ENCODE measurements around the gene C4orf54. TPM values are rescaled to one million over a fixed set of nuclear protein-coding genes. Genes with fewer than 3 reads are reported as not detected.

C4orf54 gene
- total RNA-seq, 5 donors from 2014 or later (not counting 1 experiment from before 2014, with no cell fraction given), result not detected

- ChIA-PET CTCF (no interaction called here), POLR2A (no interaction called here)
- Histone ChIP-seq H3K4me3 (ENCODE audit: control insufficient read depth in 1 of 2, extremely low read depth in 1 of 2, low read length in 1 of 2) (no peak overlapping the region), H3K36me3 (ENCODE audit: control insufficient read depth in 2 of 2, extremely low read depth in 1 of 2, insufficient read depth in 1 of 2, low read length in 1 of 2) (no peaks in the 10 kb centered on the region), H3K4me1 (ENCODE audit: control insufficient read depth in 1 of 2, extremely low read depth in 1 of 2, insufficient read depth in 2 of 2, low read length in 2 of 2) (no peaks in the 10 kb centered on the region), H3K9me3 (no peaks in the 10 kb centered on the region), H3K27ac (ENCODE audit: low read length) (no peak overlapping the region), H3K27me3 (replicated peaks in 1 of 2; ENCODE audit: control insufficient read depth in 2 of 2, extremely low read depth in 1 of 2, insufficient read depth in 2 of 2, low read length in 1 of 2) (no peaks in the 10 kb centered on the region)
- peaks cover 8 to 18% of the 10 kb centered on the region in 2 donors for H3K27me3 Mint-ChIP-seq
- H3K36me3 Mint-ChIP-seq, result no peaks in the 10 kb centered on the region
- peaks cover 15 to 29% (median 19%) of the 10 kb centered on the region in 3 donors for H3K9me3 Mint-ChIP-seq
- H3K4me1 Mint-ChIP-seq, result no peaks in the 10 kb centered on the region
- WGBS (ENCODE audit: insufficient coverage), result no CpG with 5 or more reads among the region's 1 CpG
- ATAC-seq (replicated peaks in 1 of 4), result no peak
- no peak overlapping the region for H3K27ac Mint-ChIP-seq
- no peak for DNase-seq
- H3K4me3 Mint-ChIP-seq, result no peak overlapping the region
These were observed 11.5 kb upstream of the C4orf54 start for GRCh38 chr4:99669084-99669483.

GRCh38 chr4:99668472-99668871 is 10.8 kb upstream of the C4orf54 start:
- Mint-ChIP-seq H3K4me3 (no peak overlapping the region), H3K27me3 (peaks cover 10 to 18% of the 10 kb centered on the region in 2 donors), H3K4me1 (no peaks in the 10 kb centered on the region), H3K36me3 (no peaks in the 10 kb centered on the region), H3K27ac (no peak overlapping the region), H3K9me3 (peaks cover 13 to 25% (median 15%) of the 10 kb centered on the region in 3 donors)
- Histone ChIP-seq H3K27me3 (replicated peaks in 1 of 2; ENCODE audit: control insufficient read depth in 2 of 2, extremely low read depth in 1 of 2, insufficient read depth in 2 of 2, low read length in 1 of 2) (no peaks in the 10 kb centered on the region), H3K36me3 (ENCODE audit: control insufficient read depth in 2 of 2, extremely low read depth in 1 of 2, insufficient read depth in 1 of 2, low read length in 1 of 2) (no peaks in the 10 kb centered on the region), H3K4me1 (ENCODE audit: control insufficient read depth in 1 of 2, extremely low read depth in 1 of 2, insufficient read depth in 2 of 2, low read length in 2 of 2) (no peaks in the 10 kb centered on the region), H3K4me3 (ENCODE audit: control insufficient read depth in 1 of 2, extremely low read depth in 1 of 2, low read length in 1 of 2) (no peak overlapping the region), H3K9me3 (no peaks in the 10 kb centered on the region), H3K27ac (ENCODE audit: low read length) (no peak overlapping the region)
- ATAC-seq (replicated peaks in 1 of 4), result no peak
- DNase-seq, result no peak
- POLR2A ChIA-PET, result no interaction called here
- CTCF ChIA-PET, result no interaction called here
- WGBS (ENCODE audit: insufficient coverage), result 25% methylated on average over 1 of the region's 1 CpG

- ChIA-PET POLR2A (no interaction called here), CTCF (no interaction called here)
- H3K9me3 Mint-ChIP-seq, result peaks cover 0 to 5% (median 4%) of the 10 kb centered on the region in 3 donors
- no peaks in the 10 kb centered on the region for H3K4me1 Mint-ChIP-seq
- DNase-seq (no peak), ATAC-seq (replicated peaks in 1 of 4) (no peak)
- H3K4me3 Mint-ChIP-seq, result no peak overlapping the region
- 67% methylated on average over 1 of the region's 1 CpG for WGBS (ENCODE audit: insufficient coverage)
- Histone ChIP-seq H3K9me3 (no peaks in the 10 kb centered on the region), H3K27me3 (replicated peaks in 1 of 2; ENCODE audit: control insufficient read depth in 2 of 2, extremely low read depth in 1 of 2, insufficient read depth in 2 of 2, low read length in 1 of 2) (no peaks in the 10 kb centered on the region), H3K4me3 (ENCODE audit: control insufficient read depth in 1 of 2, extremely low read depth in 1 of 2, low read length in 1 of 2) (no peak overlapping the region), H3K4me1 (ENCODE audit: control insufficient read depth in 1 of 2, extremely low read depth in 1 of 2, insufficient read depth in 2 of 2, low read length in 2 of 2) (no peaks in the 10 kb centered on the region), H3K36me3 (ENCODE audit: control insufficient read depth in 2 of 2, extremely low read depth in 1 of 2, insufficient read depth in 1 of 2, low read length in 1 of 2) (no peaks in the 10 kb centered on the region), H3K27ac (ENCODE audit: low read length) (no peak overlapping the region)
- no peak overlapping the region for H3K27ac Mint-ChIP-seq
- H3K27me3 Mint-ChIP-seq, result peaks cover 21 to 23% of the 10 kb centered on the region in 2 donors
- no peaks in the 10 kb centered on the region for H3K36me3 Mint-ChIP-seq
These were observed 8.4 kb upstream of the C4orf54 start for GRCh38 chr4:99665983-99666382.

- H3K27me3 Mint-ChIP-seq, result peaks cover 16 to 20% of the 10 kb centered on the region in 2 donors
- H3K9me3 Mint-ChIP-seq, result no peaks in the 10 kb centered on the region
- H3K9me3 ChIP-seq, result no peaks in the 10 kb centered on the region
- no peaks in the 10 kb centered on the region for H3K36me3 ChIP-seq (ENCODE audit: control insufficient read depth in 2 of 2, extremely low read depth in 1 of 2, insufficient read depth in 1 of 2, low read length in 1 of 2)
- H3K4me1 ChIP-seq (ENCODE audit: control insufficient read depth in 1 of 2, extremely low read depth in 1 of 2, insufficient read depth in 2 of 2, low read length in 2 of 2), result no peaks in the 10 kb centered on the region
- CTCF ChIA-PET, result no interaction called here
- DNase-seq, result no peak
- no peak overlapping the region for H3K4me3 Mint-ChIP-seq
- no peak for ATAC-seq (replicated peaks in 1 of 4)
- H3K4me1 Mint-ChIP-seq, result no peaks in the 10 kb centered on the region
- no peaks in the 10 kb centered on the region for H3K36me3 Mint-ChIP-seq
- H3K27me3 ChIP-seq (replicated peaks in 1 of 2; ENCODE audit: control insufficient read depth in 2 of 2, extremely low read depth in 1 of 2, insufficient read depth in 2 of 2, low read length in 1 of 2), result no peaks in the 10 kb centered on the region
- H3K27ac Mint-ChIP-seq, result no peak overlapping the region
- POLR2A ChIA-PET, result no interaction called here
- no peak overlapping the region for H3K27ac ChIP-seq (ENCODE audit: low read length)
- no peak overlapping the region for H3K4me3 ChIP-seq (ENCODE audit: control insufficient read depth in 1 of 2, extremely low read depth in 1 of 2, low read length in 1 of 2)
These were observed 7.1 kb upstream of the C4orf54 start for GRCh38 chr4:99664716-99665115.

- DNase-seq (no peak), ATAC-seq (replicated peaks in 1 of 4) (no peak)
- ChIA-PET POLR2A (no interaction called here), CTCF (interaction anchor here in 1 of 2 donors (0.6 kb wide), 1 partner anchor 278 kb away, joined by 3 read pairs; no protein-coding TSS in a partner anchor)
- Mint-ChIP-seq H3K9me3 (no peaks in the 10 kb centered on the region), H3K4me3 (no peak overlapping the region), H3K27me3 (peaks cover 16 to 21% of the 10 kb centered on the region in 2 donors), H3K27ac (no peak overlapping the region), H3K4me1 (no peaks in the 10 kb centered on the region), H3K36me3 (no peaks in the 10 kb centered on the region)
- Histone ChIP-seq H3K36me3 (ENCODE audit: control insufficient read depth in 2 of 2, extremely low read depth in 1 of 2, insufficient read depth in 1 of 2, low read length in 1 of 2) (no peaks in the 10 kb centered on the region), H3K9me3 (no peaks in the 10 kb centered on the region), H3K27ac (ENCODE audit: low read length) (no peak overlapping the region), H3K4me3 (ENCODE audit: control insufficient read depth in 1 of 2, extremely low read depth in 1 of 2, low read length in 1 of 2) (no peak overlapping the region), H3K27me3 (replicated peaks in 1 of 2; ENCODE audit: control insufficient read depth in 2 of 2, extremely low read depth in 1 of 2, insufficient read depth in 2 of 2, low read length in 1 of 2) (no peaks in the 10 kb centered on the region), H3K4me1 (ENCODE audit: control insufficient read depth in 1 of 2, extremely low read depth in 1 of 2, insufficient read depth in 2 of 2, low read length in 2 of 2) (no peaks in the 10 kb centered on the region)
- WGBS (ENCODE audit: insufficient coverage), result no CpG with 5 or more reads among the region's 5 CpGs
These were observed 4.3 kb upstream of the C4orf54 start for GRCh38 chr4:99661907-99662306.

GRCh38 chr4:99658666-99659065 is 1.0 kb upstream of the C4orf54 start:
- peaks cover 15 to 24% of the 10 kb centered on the region in 2 donors for H3K27me3 Mint-ChIP-seq
- ATAC-seq (replicated peaks in 1 of 4), result no peak
- ChIA-PET CTCF (no interaction called here), POLR2A (no interaction called here)
- Histone ChIP-seq H3K9me3 (no peaks in the 10 kb centered on the region), H3K4me1 (ENCODE audit: control insufficient read depth in 1 of 2, extremely low read depth in 1 of 2, insufficient read depth in 2 of 2, low read length in 2 of 2) (no peaks in the 10 kb centered on the region), H3K4me3 (ENCODE audit: control insufficient read depth in 1 of 2, extremely low read depth in 1 of 2, low read length in 1 of 2) (no peak overlapping the region), H3K36me3 (ENCODE audit: control insufficient read depth in 2 of 2, extremely low read depth in 1 of 2, insufficient read depth in 1 of 2, low read length in 1 of 2) (no peaks in the 10 kb centered on the region), H3K27ac (ENCODE audit: low read length) (no peak overlapping the region), H3K27me3 (replicated peaks in 1 of 2; ENCODE audit: control insufficient read depth in 2 of 2, extremely low read depth in 1 of 2, insufficient read depth in 2 of 2, low read length in 1 of 2) (peaks cover 0 to 6% of the 10 kb centered on the region in 2 experiments)
- H3K4me1 Mint-ChIP-seq, result no peaks in the 10 kb centered on the region
- 86% methylated on average over 4 of the region's 4 CpGs for WGBS (ENCODE audit: insufficient coverage)
- H3K4me3 Mint-ChIP-seq, result no peak overlapping the region
- no peak for DNase-seq
- no peaks in the 10 kb centered on the region for H3K36me3 Mint-ChIP-seq
- H3K27ac Mint-ChIP-seq, result no peak overlapping the region
- H3K9me3 Mint-ChIP-seq, result no peaks in the 10 kb centered on the region
